GM10248 (cell line): ENCODE results near the gene KRTAP2-3.

ENCODE experiments used
- CTCF ChIA-PET: fragments of 300-600 bp; sonication (Branson Sonifier 250); formaldehyde crosslinking; extraction: SDS; loops from one replicate; lab custom pipeline; 2021; ENCODE audit warnings: antibody characterized with exemption; lab: Yijun Ruan, JAX
- POLR2A ChIA-PET: fragments of 350-650 bp; sonication (Branson Sonifier 250); formaldehyde crosslinking; extraction: SDS; loops from one replicate; lab custom pipeline; 2020; ENCODE audit warnings: antibody characterized with exemption; lab: Yijun Ruan, JAX
- DNase-seq: peaks from one replicate; pipeline ENCODE4 v3.0.0; 2012; ENCODE audit errors: extremely low spot score
- TF ChIP-seq, protein P1 (sequence below): IDR thresholded peaks from 2 replicates; pipeline ENCODE4 v1.5.1; 2012; ENCODE audit warnings: mild to moderate bottlenecking, low read depth; ENCODE audit errors: extremely low read depth, missing control alignments, control extremely low read depth

The KRTAP2-3 gene

DNA sequence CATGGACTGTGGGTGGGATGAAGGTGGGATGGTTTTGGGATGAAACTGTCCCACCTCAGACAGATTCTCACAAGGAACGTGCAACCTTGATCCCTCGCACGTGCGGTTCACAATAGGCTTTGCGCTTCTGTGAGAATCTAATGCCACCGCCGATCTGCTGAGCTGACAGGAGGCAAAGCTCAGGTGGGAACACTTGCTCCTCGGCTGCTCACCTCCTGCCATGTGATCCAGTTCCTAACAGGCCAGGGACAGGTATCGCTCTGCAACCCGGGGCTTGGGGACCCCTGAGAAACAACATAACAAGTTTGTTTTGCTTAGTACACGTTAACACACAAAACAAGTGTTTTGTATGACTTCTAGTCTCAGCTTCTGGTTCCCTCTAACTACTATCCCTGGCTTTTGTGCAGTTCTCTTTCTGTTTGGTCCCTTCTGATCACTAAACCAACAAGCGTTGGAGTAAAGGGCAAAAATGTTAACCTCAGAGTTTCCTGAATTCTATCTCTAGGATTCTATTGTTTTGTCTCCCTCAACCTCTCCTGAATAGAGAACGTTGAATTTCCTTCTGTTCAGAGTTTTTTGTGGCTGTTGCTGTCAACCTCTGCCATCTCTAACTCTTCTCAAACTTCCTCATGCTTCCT is 43.2 kb downstream of the KRTAP2-3 start:
- DNase-seq: no peak
- POLR2A ChIA-PET: no interaction called here
- TF ChIP-seq, protein P1, sequence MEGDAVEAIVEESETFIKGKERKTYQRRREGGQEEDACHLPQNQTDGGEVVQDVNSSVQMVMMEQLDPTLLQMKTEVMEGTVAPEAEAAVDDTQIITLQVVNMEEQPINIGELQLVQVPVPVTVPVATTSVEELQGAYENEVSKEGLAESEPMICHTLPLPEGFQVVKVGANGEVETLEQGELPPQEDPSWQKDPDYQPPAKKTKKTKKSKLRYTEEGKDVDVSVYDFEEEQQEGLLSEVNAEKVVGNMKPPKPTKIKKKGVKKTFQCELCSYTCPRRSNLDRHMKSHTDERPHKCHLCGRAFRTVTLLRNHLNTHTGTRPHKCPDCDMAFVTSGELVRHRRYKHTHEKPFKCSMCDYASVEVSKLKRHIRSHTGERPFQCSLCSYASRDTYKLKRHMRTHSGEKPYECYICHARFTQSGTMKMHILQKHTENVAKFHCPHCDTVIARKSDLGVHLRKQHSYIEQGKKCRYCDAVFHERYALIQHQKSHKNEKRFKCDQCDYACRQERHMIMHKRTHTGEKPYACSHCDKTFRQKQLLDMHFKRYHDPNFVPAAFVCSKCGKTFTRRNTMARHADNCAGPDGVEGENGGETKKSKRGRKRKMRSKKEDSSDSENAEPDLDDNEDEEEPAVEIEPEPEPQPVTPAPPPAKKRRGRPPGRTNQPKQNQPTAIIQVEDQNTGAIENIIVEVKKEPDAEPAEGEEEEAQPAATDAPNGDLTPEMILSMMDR: no peak
- CTCF ChIA-PET: interaction anchor here (1.9 to 2.3 kb wide), 2 partner anchors 10 to 12 kb away, joined by 4 to 5 read pairs; no protein-coding TSS in a partner anchor

DNA sequence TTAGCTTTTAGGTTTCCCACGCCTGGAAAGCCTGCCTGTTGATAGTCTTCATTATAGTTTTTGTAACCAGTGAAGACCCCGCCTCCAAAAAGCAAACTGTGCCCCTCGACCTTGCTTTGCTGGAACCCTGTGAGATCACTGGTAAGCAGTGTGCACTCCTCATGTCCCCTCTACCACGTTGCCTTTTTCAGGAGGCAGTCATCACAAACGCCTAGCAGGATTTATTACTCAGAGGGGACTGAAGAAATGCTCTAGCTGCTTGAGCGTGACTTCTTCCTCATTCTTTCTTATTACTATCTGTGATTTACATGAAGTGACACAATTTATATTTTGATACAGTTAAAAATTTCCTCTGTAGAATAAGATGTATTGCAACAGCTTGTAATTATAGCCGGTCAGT is 44.5 kb downstream of the KRTAP2-3 start:
- CTCF ChIA-PET: interaction anchor here (0.9 to 2.3 kb wide), 2 partner anchors 13 to 255 kb away, joined by 3 to 5 read pairs; no protein-coding TSS in a partner anchor

DNA sequence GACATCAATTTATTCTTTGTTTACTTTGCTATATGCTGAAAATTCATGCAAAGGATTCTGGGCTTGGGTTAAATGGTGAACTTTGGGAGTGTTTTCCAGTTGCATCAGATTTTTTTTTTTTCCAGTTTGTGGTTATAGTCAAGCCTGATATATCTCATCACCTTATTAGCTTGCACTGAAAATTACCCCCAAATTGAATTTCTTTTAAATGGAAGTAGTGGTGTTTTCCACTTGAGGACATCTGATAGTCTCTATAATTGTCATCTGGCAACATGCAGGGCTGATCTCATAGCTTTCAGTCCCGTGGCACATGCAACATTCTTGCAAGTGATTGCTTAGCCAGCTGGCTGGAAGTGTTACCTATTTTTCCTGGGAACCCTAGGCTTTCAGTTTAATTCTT is 46.3 kb downstream of the KRTAP2-3 start:
- ChIA-PET POLR2A (no interaction called here), CTCF (no interaction called here)
- TF ChIP-seq, protein P1: no peak
- no peak for DNase-seq

More for the DNA sequence above, 44.5 kb downstream of the KRTAP2-3 start:
- no peak for DNase-seq
- TF ChIP-seq, protein P1: no peak
- POLR2A ChIA-PET: no interaction called here

DNA sequence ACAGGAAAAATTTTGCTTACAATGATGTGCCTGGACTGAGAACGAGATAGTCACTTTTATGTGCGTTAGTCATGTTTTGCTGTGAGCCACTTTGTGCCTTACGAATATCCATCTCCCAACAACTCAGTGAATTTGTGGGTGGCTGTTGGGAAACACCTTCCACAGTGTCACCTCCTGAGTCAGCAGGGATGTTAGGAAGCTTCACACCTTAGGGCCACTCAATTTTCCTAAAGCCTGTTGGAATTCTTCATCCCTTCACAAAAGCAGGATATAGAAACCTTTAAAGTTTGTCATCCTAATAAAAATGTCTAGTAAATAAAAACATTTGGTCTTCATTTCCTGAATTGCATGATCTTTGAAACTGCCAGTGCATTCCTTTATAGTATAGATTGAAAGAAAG is 46.7 kb downstream of the KRTAP2-3 start:
- CTCF ChIA-PET: no interaction called here
- DNase-seq: no peak
- POLR2A ChIA-PET: no interaction called here
- TF ChIP-seq, protein P1: no peak

DNA sequence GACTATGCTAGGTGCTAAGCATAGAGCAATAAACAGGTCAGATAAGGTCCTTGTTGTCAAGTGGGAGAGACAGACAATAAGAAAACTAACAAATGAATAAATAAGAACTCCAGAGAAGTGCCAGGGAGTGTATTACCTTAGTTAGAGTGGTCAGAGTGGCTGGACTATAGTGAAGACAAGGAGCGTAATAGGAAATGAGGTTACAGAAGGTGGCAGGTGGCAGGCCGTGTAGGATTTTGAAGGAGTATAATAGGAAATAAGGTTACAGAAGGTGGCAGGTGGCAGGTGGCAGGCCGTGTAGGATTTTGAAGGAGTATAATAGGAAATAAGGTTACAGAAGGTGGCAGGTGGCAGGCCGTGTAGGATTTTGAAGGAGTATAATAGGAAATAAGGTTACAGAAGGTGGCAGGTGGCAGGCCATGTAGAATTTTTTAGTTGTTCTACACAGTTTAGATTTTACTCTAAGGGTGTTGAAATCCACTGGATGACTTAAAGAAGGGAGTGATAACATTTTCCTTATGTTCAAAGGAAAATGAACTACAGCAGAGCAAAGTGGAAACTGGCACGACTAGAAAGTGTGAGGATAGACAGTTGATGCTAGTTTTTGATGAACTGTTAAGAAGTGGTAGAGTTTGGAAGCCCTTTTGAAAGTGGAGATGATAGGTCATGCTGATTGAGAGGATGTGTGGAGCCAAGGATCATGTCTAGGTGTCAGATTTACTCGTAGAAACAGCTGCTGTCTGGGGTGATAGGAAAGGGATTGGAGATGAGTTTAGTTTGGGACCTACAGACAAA is 47.4 kb downstream of the KRTAP2-3 start:
- DNase-seq: no peak
- CTCF ChIA-PET: no interaction called here
- TF ChIP-seq, protein P1: no peak
- POLR2A ChIA-PET: no interaction called here

DNA sequence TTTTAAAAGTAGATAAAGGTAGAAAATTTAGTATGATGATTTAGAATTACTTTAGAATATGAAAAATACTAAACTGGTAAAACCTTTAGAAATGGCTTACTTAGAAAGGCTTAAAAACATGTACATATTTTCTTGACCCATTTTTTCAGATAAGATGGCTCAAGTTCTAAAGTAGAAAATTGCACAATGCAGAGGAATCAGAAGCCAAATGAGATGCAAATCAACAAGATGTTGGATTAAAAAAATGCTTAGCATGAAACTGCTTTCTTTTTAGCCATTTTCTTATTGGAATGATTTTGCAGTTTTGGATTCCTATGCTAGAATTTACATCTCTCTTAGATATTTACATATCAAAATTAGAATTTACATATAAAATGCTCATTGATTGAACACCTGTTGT is 49.5 kb downstream of the KRTAP2-3 start:
- ChIA-PET CTCF (no interaction called here), POLR2A (no interaction called here)
- TF ChIP-seq, protein P1: no peak
- DNase-seq: no peak
